NCI-H1436 (cell line): Measurements from ENCODE around the gene GPC3.

Experiments used
- DNase-seq: peaks from one replicate; lab custom pipeline; 2025; lab: John Stamatoyannopoulos, UW

Gene GPC3

GRCh38 chrX:133601116-133601515 lies 384.3 kb downstream of the GPC3 start:
- no peak for DNase-seq

- no peak for DNase-seq
These were observed 384.9 kb downstream of the GPC3 start for GRCh38 chrX:133600536-133600935.

- DNase-seq: no peak
These were observed 386.6 kb downstream of the GPC3 start for GRCh38 chrX:133598601-133599335.

- DNase-seq: no peak
These were observed 391.2 kb downstream of the GPC3 start for GRCh38 chrX:133594156-133594555.

GRCh38 chrX:133593531-133593930 lies 391.9 kb downstream of the GPC3 start:
- no peak for DNase-seq

GRCh38 chrX:133590703-133591505 lies 394.5 kb downstream of the GPC3 start:
- DNase-seq: no peak

- DNase-seq: no peak
These were observed 396.6 kb downstream of the GPC3 start for GRCh38 chrX:133588827-133589226.

- DNase-seq: no peak
These were observed 397.6 kb downstream of the GPC3 start for GRCh38 chrX:133587818-133588217.

GRCh38 chrX:133587071-133587470 lies 398.3 kb downstream of the GPC3 start:
- DNase-seq: no peak

GRCh38 chrX:133586443-133586842 lies 399.0 kb downstream of the GPC3 start:
- no peak for DNase-seq

GRCh38 chrX:133583825-133584224 lies 401.6 kb downstream of the GPC3 start:
- DNase-seq: no peak

GRCh38 chrX:133580625-133581024 lies 404.8 kb downstream of the GPC3 start:
- no peak for DNase-seq

- no peak for DNase-seq
These were observed 405.8 kb downstream of the GPC3 start for GRCh38 chrX:133579631-133580030.

- no peak for DNase-seq
These were observed 408.5 kb downstream of the GPC3 start for GRCh38 chrX:133576876-133577275.

- no peak for DNase-seq
These were observed 409.8 kb downstream of the GPC3 start for GRCh38 chrX:133575501-133576136.

GRCh38 chrX:133574716-133575115 lies 410.7 kb downstream of the GPC3 start:
- no peak for DNase-seq

GRCh38 chrX:133570549-133570948 lies 414.8 kb downstream of the GPC3 start:
- DNase-seq: no peak

GRCh38 chrX:133569217-133569616 lies 416.2 kb downstream of the GPC3 start:
- no peak for DNase-seq

GRCh38 chrX:133568109-133568508 lies 417.3 kb downstream of the GPC3 start:
- DNase-seq: no peak

- DNase-seq: no peak
These were observed 418.5 kb downstream of the GPC3 start for GRCh38 chrX:133566876-133567275.

GRCh38 chrX:133563705-133564104 lies 421.7 kb downstream of the GPC3 start:
- DNase-seq: no peak

- DNase-seq: no peak
These were observed 424.1 kb downstream of the GPC3 start for GRCh38 chrX:133561251-133561650.

- no peak for DNase-seq
These were observed 425.5 kb downstream of the GPC3 start for GRCh38 chrX:133559909-133560308.
